T-cell (primary cell): ENCODE data around the gene CROCC2. TPM values are rescaled to one million over a fixed set of nuclear protein-coding genes. Genes with fewer than 3 reads are reported as not detected.

Experiments
- ATAC-seq, 4 experiments: fragments of 200-7000 bp in 3 of 4; fragments of 150-1000 bp in 1 of 4; cut with Tn5 transposase; replicated peaks in 1 of 4; 1 replicate in 3 of 4; 2 replicates in 1 of 4; pipeline ENCODE4 v1.10.0; 2021; ENCODE audit warnings: moderate library complexity in 3 of 4, mild to moderate bottlenecking in 2 of 4, moderate number of reproducible peaks in 1 of 4
- CTCF ChIA-PET, 2 donors: fragments of 300-600 bp; sonication (Branson Sonifier 250); formaldehyde crosslinking; loops; one replicate each; lab custom pipeline; 2022; ENCODE audit warnings: antibody characterized with exemption in 2 of 2; lab: Charles Lee
- POLR2A ChIA-PET, 2 donors: fragments of 300-600 bp; sonication (Branson Sonifier 250); formaldehyde crosslinking; loops; one replicate each; lab custom pipeline; 2022; ENCODE audit warnings: antibody characterized with exemption in 2 of 2; lab: Charles Lee
- DNase-seq, 35 experiments: peaks; one replicate each; pipeline versions ENCODE4 v3.0.0 to v3.0.0-alpha.2; 2013 to 2023
- H3K27ac ChIP-seq: one replicate; pipeline ENCODE4 v1.5.1; 2013; ENCODE audit warnings: low read length
- H3K27me3 ChIP-seq, 2 experiments: replicated peaks in 1 of 2; 1 replicate in 1 of 2; 2 replicates in 1 of 2; pipeline versions ENCODE4 v1.6.1 to v1.7.0; 2013; ENCODE audit warnings: low read length in 1 of 2, mixed read lengths in 1 of 2; ENCODE audit not compliant: control insufficient read depth in 2 of 2, insufficient read depth in 2 of 2; ENCODE audit errors: extremely low read depth in 1 of 2
- H3K36me3 ChIP-seq, 2 donors: 1 replicate in 1 of 2; 2 replicates in 1 of 2; pipeline versions ENCODE4 v1.6.1 to v1.7.0; 2013; ENCODE audit warnings: low read length in 1 of 2; ENCODE audit not compliant: control insufficient read depth in 2 of 2, insufficient read depth in 1 of 2; ENCODE audit errors: extremely low read depth in 1 of 2
- H3K4me1 ChIP-seq, 2 experiments: 1 replicate in 1 of 2; 2 replicates in 1 of 2; pipeline versions ENCODE4 v1.6.1 to v1.7.0; 2013; ENCODE audit warnings: low read length in 2 of 2, mixed read lengths in 1 of 2; ENCODE audit not compliant: insufficient read depth in 2 of 2, control insufficient read depth in 1 of 2; ENCODE audit errors: extremely low read depth in 1 of 2
- H3K4me3 ChIP-seq, 2 donors: 1 replicate in 1 of 2; 2 replicates in 1 of 2; pipeline versions ENCODE4 v1.5.1 to v1.7.0; 2013; ENCODE audit warnings: mild to moderate bottlenecking in 2 of 2, low read length in 1 of 2, moderate library complexity in 1 of 2; ENCODE audit not compliant: control insufficient read depth in 1 of 2; ENCODE audit errors: extremely low read depth in 1 of 2
- H3K9me3 ChIP-seq: 2 replicates; pipeline ENCODE4 v1.7.0; 2013
- H3K27ac Mint-ChIP-seq, 2 donors: one replicate each; pipeline ENCODE4 v1.8.0; 2020 to 2021; ENCODE audit warnings: mild to moderate bottlenecking in 2 of 2, mixed read lengths in 2 of 2
- H3K27me3 Mint-ChIP-seq, 2 donors: one replicate each; pipeline ENCODE4 v1.8.0; 2021 to 2022; ENCODE audit warnings: mixed read lengths in 2 of 2
- H3K36me3 Mint-ChIP-seq: one replicate; pipeline ENCODE4 v1.8.0; 2021; ENCODE audit warnings: mixed read lengths
- H3K4me1 Mint-ChIP-seq, 3 donors: one replicate each; pipeline ENCODE4 v1.8.0; 2020 to 2022; ENCODE audit warnings: mixed read lengths in 3 of 3, mild to moderate bottlenecking in 1 of 3
- H3K4me3 Mint-ChIP-seq, 3 donors: one replicate each; pipeline ENCODE4 v1.8.0; 2020 to 2022; ENCODE audit warnings: mild to moderate bottlenecking in 3 of 3, mixed read lengths in 3 of 3, moderate library complexity in 3 of 3
- H3K9me3 Mint-ChIP-seq, 3 donors: one replicate each; pipeline ENCODE4 v1.8.0; 2020 to 2022; ENCODE audit warnings: mixed read lengths in 3 of 3
- WGBS: methylation state at CpG from one replicate; pipeline ENCODE4 v1.1.5; 2013; ENCODE audit warnings: missing lambda C conversion rate; ENCODE audit not compliant: insufficient coverage; 5-methylcytosine and 5-hydroxymethylcytosine counted together
- total RNA-seq, 35 experiments: library from RNA in 6 of 35; stranded (reverse) in 6 of 35; fragments of 120-200 nt in 1 of 35; gene quantifications; one replicate each; pipeline versions ENCODE4 v1.2.1 to v1.2.4 and lab custom pipeline; 2013 to 2026

Gene CROCC2
- total RNA-seq, 5 donors from 2014 or later (not counting 1 experiment from before 2014, with no cell fraction given), result not detected

- peak in 1 of 35 experiments; percentile 8 for DNase-seq
- Mint-ChIP-seq H3K4me1 (no peaks in the 10 kb centered on the region), H3K9me3 (no peaks in the 10 kb centered on the region), H3K27me3 (peaks cover 2 to 3% of the 10 kb centered on the region in 2 donors), H3K27ac (no peak overlapping the region), H3K36me3 (no peaks in the 10 kb centered on the region), H3K4me3 (no peak overlapping the region)
- Histone ChIP-seq H3K36me3 (no peaks in the 10 kb centered on the region), H3K4me3 (no peak overlapping the region), H3K27ac (no peak overlapping the region), H3K9me3 (no peaks in the 10 kb centered on the region), H3K27me3 (peaks cover 0 to 30% of the 10 kb centered on the region in 2 experiments), H3K4me1 (no peaks in the 10 kb centered on the region)
- ChIA-PET CTCF (no interaction called here), POLR2A (no interaction called here)
- 71% methylated on average over 5 of the region's 6 CpGs for WGBS
- ATAC-seq, result no peak
Observed at GRCh38 chr2:240947176-240947575, 41.0 kb downstream of the CROCC2 start.

- CTCF ChIA-PET, result no interaction called here
- Mint-ChIP-seq H3K9me3 (no peaks in the 10 kb centered on the region), H3K36me3 (no peaks in the 10 kb centered on the region), H3K4me3 (no peak overlapping the region), H3K4me1 (no peaks in the 10 kb centered on the region), H3K27me3 (peaks cover 2 to 3% of the 10 kb centered on the region in 2 donors), H3K27ac (no peak overlapping the region)
- 86% methylated on average over 5 of the region's 7 CpGs for WGBS
- Histone ChIP-seq H3K4me1 (no peaks in the 10 kb centered on the region), H3K36me3 (no peaks in the 10 kb centered on the region), H3K27me3 (peaks cover 0 to 32% of the 10 kb centered on the region in 2 experiments), H3K4me3 (no peak overlapping the region), H3K27ac (no peak overlapping the region), H3K9me3 (no peaks in the 10 kb centered on the region)
- POLR2A ChIA-PET, result no interaction called here
- peak in 1 of 35 experiments; percentile 19 for DNase-seq
- no peak for ATAC-seq
Observed at GRCh38 chr2:240947607-240948006, 41.5 kb downstream of the CROCC2 start.

DNA sequence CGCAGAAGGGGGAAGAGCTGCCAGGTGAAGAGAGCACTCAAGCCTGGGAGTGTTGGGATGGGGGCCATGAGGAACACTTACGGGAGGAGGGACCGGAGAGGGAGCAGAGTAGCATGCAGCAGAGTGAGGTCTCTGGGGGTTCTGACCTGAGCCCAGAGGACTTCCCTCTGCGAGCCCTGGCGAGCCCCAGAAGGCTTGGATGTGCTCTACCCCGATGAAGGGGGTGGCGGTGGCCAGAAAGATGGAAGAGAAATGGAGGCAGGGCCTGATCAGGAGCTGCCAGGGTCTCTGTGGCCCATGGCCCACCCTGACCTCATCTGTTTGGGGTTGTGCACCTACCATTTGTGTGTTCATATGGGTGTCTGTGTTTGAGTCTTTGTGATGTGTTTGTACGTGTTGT is 42.0 kb downstream of the CROCC2 start:
- Mint-ChIP-seq H3K27ac (no peak overlapping the region), H3K9me3 (no peaks in the 10 kb centered on the region), H3K27me3 (peaks cover 2 to 3% of the 10 kb centered on the region in 2 donors), H3K4me3 (no peak overlapping the region), H3K36me3 (no peaks in the 10 kb centered on the region), H3K4me1 (no peaks in the 10 kb centered on the region)
- ChIA-PET POLR2A (no interaction called here), CTCF (no interaction called here)
- no peak overlapping the region for H3K4me3 ChIP-seq
- ATAC-seq, result no peak
- H3K4me1 ChIP-seq, result no peaks in the 10 kb centered on the region
- peaks cover 0 to 32% of the 10 kb centered on the region in 2 experiments for H3K27me3 ChIP-seq
- WGBS, result 87% methylated on average over 8 of the region's 8 CpGs
- H3K36me3 ChIP-seq, result no peaks in the 10 kb centered on the region
- peak in 1 of 35 experiments; percentile 2 for DNase-seq
- no peak overlapping the region for H3K27ac ChIP-seq
- no peaks in the 10 kb centered on the region for H3K9me3 ChIP-seq

DNA sequence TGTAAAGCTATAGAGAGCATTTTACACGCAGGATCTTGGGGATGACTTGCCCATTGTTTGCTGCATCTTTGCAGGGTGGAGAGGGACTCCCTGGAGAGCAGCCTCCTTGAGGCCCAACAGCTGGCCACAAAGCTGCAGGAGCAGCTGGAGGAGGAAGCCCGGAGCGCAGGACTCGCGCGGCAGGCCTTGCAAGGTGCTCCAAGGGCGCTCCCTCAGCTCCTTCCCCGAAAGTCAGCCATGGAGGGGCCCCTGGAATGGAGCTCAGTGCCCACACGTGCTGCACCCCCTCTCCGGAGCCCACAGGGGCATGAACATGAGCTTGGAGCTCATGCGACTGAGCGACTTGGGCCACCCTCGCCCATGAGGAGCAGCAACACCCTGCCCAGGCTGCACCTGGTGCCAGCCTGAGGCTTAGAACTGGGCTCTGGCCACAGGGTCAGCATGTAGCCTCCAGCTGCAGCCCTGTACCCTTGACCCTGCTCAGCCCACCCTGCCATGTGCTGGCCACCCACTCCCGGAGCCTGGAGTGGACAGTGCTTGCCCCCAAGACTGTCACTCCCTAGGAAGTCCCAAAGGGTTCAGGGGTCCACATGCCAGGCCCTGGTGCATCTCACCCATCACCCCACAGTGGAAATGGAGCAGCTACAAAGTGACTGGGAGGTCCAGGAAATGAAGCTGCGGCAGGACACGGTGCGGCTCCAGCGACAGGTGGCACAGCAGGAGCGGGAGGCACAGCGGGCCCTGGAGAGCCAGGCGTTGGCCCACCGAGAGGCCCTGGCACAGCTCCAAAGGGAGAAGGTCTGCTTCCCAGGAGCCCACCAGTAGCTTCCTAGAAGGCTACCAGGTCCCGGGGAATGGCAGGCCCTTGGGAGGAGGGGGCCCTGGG is 43.0 kb downstream of the CROCC2 start:
- no peaks in the 10 kb centered on the region for H3K36me3 ChIP-seq
- DNase-seq (peak in 1 of 35 experiments; percentile 10), ATAC-seq (no peak)
- no peak overlapping the region for H3K27ac ChIP-seq
- no peak overlapping the region for H3K27ac Mint-ChIP-seq
- no peaks in the 10 kb centered on the region for H3K9me3 Mint-ChIP-seq
- ChIA-PET POLR2A (no interaction called here), CTCF (no interaction called here)
- no peaks in the 10 kb centered on the region for H3K9me3 ChIP-seq
- H3K36me3 Mint-ChIP-seq, result no peaks in the 10 kb centered on the region
- no peaks in the 10 kb centered on the region for H3K4me1 ChIP-seq
- no peak overlapping the region for H3K4me3 Mint-ChIP-seq
- H3K27me3 ChIP-seq, result peaks cover 0 to 40% of the 10 kb centered on the region in 2 experiments
- H3K4me3 ChIP-seq, result no peak overlapping the region
- WGBS, result 86% methylated on average over 19 of the region's 23 CpGs
- H3K27me3 Mint-ChIP-seq, result peaks cover 2 to 3% of the 10 kb centered on the region in 2 donors
- H3K4me1 Mint-ChIP-seq, result no peaks in the 10 kb centered on the region

- H3K27ac Mint-ChIP-seq, result no peak overlapping the region
- no peak overlapping the region for H3K4me3 Mint-ChIP-seq
- WGBS, result 84% methylated on average over 6 of the region's 14 CpGs
- H3K27ac ChIP-seq, result no peak overlapping the region
- no peaks in the 10 kb centered on the region for H3K4me1 Mint-ChIP-seq
- ChIA-PET POLR2A (no interaction called here), CTCF (no interaction called here)
- no peaks in the 10 kb centered on the region for H3K9me3 Mint-ChIP-seq
- H3K36me3 ChIP-seq, result no peaks in the 10 kb centered on the region
- DNase-seq (peak in 1 of 35 experiments; percentile 13), ATAC-seq (no peak)
- H3K9me3 ChIP-seq, result no peaks in the 10 kb centered on the region
- H3K36me3 Mint-ChIP-seq, result no peaks in the 10 kb centered on the region
- H3K27me3 Mint-ChIP-seq, result peaks cover 0 to 3% of the 10 kb centered on the region in 2 donors
- no peaks in the 10 kb centered on the region for H3K4me1 ChIP-seq
- peaks cover 0 to 45% of the 10 kb centered on the region in 2 experiments for H3K27me3 ChIP-seq
- H3K4me3 ChIP-seq, result no peak overlapping the region
Observed at GRCh38 chr2:240949791-240950705, 43.9 kb downstream of the CROCC2 start.

- Histone ChIP-seq H3K9me3 (no peaks in the 10 kb centered on the region), H3K27ac (no peak overlapping the region), H3K36me3 (no peaks in the 10 kb centered on the region), H3K27me3 (peaks cover 0 to 53% of the 10 kb centered on the region in 2 experiments), H3K4me1 (no peaks in the 10 kb centered on the region), H3K4me3 (no peak overlapping the region)
- ChIA-PET CTCF (no interaction called here), POLR2A (no interaction called here)
- H3K36me3 Mint-ChIP-seq, result no peaks in the 10 kb centered on the region
- peaks cover 0 to 7% of the 10 kb centered on the region in 2 donors for H3K27me3 Mint-ChIP-seq
- no peak overlapping the region for H3K27ac Mint-ChIP-seq
- ATAC-seq (no peak), DNase-seq (no peak)
- 72% methylated on average over 3 of the region's 3 CpGs for WGBS
- H3K9me3 Mint-ChIP-seq, result no peaks in the 10 kb centered on the region
- no peaks in the 10 kb centered on the region for H3K4me1 Mint-ChIP-seq
- H3K4me3 Mint-ChIP-seq, result no peak overlapping the region
Observed at GRCh38 chr2:240951045-240951594, 45.0 kb downstream of the CROCC2 start.
